H1 (cell line): ENCODE results near the gene DIP2C. TPM values are rescaled to one million over a fixed set of nuclear protein-coding genes. Genes with fewer than 3 reads are reported as not detected.

Source experiments
- CTCF ChIA-PET: fragments of 300-600 bp; sonication (Branson Sonifier 250); formaldehyde crosslinking; loops from one replicate; lab custom pipeline; 2021; ENCODE audit not compliant: partially characterized antibody; lab: Charles Lee
- POLR2A ChIA-PET: fragments of 300-600 bp; sonication (Branson Sonifier 250); formaldehyde crosslinking; loops from one replicate; lab custom pipeline; 2021; ENCODE audit warnings: inconsistent platforms; ENCODE audit not compliant: partially characterized antibody; lab: Charles Lee
- DNase-seq, 2 experiments: peaks; one replicate each; pipeline versions ENCODE4 v3.0.0 to v3.0.0-alpha.2; 2010 to 2022; ENCODE audit warnings: low spot score in 2 of 2, low read depth in 1 of 2, mixed read lengths in 1 of 2
- FAIRE-seq: peaks from 2 replicates; lab custom pipeline; 2011; peaks lifted over from hg19 to GRCh38; lab: Jason Lieb, UNC
- H2AFZ ChIP-seq: 2 replicates; pipeline ENCODE4 v1.8.1; 2012; ENCODE audit warnings: low read length, inconsistent platforms
- H2AK5ac ChIP-seq: 2 replicates; pipeline ENCODE4 v1.6.1; 2013; ENCODE audit warnings: low read depth, low read length
- H2BK120ac ChIP-seq: replicated peaks from 2 replicates; pipeline ENCODE3; 2013; ENCODE audit warnings: low read depth, low read length, inconsistent platforms
- H2BK12ac ChIP-seq: 2 replicates; pipeline ENCODE4 v1.6.1; 2013; ENCODE audit warnings: low read depth, low read length
- H2BK15ac ChIP-seq: 2 replicates; pipeline ENCODE4 v1.6.1; 2013; ENCODE audit warnings: low read length
- H2BK20ac ChIP-seq: 2 replicates; pipeline ENCODE4 v1.6.1; 2013; ENCODE audit warnings: low read length
- H2BK5ac ChIP-seq: 2 replicates; pipeline ENCODE4 v1.6.1; 2013; ENCODE audit warnings: low read depth, low read length
- H3K14ac ChIP-seq: 2 replicates; pipeline ENCODE4 v1.6.1; 2013; ENCODE audit warnings: inconsistent platforms; ENCODE audit not compliant: insufficient read length
- H3K18ac ChIP-seq: 2 replicates; pipeline ENCODE4 v1.6.1; 2013; ENCODE audit warnings: low read length; ENCODE audit errors: extremely low read depth
- H3K23ac ChIP-seq: 2 replicates; pipeline ENCODE4 v1.6.1; 2013; ENCODE audit warnings: inconsistent platforms; ENCODE audit not compliant: insufficient read length
- H3K23me2 ChIP-seq: 2 replicates; pipeline ENCODE4 v1.6.1; 2013; ENCODE audit warnings: low read depth, low read length
- H3K27ac ChIP-seq: 2 replicates; pipeline ENCODE4 v1.6.1; 2011; ENCODE audit warnings: low read depth, low read length, inconsistent platforms
- H3K27me3 ChIP-seq, 4 experiments: replicated peaks in 1 of 4; 1 replicate in 1 of 4; 2 replicates in 3 of 4; pipeline versions ENCODE4 v1.6.1 to v1.8.1; 2011 to 2013; ENCODE audit warnings: low read length in 3 of 4, mild to moderate bottlenecking in 3 of 4, inconsistent platforms in 2 of 4, mixed read lengths in 2 of 4, moderate library complexity in 1 of 4; ENCODE audit not compliant: control insufficient read depth in 3 of 4, insufficient read depth in 3 of 4; ENCODE audit errors: extremely low read depth in 1 of 4
- H3K36me3 ChIP-seq, 4 experiments: 2 replicates each; pipeline versions ENCODE4 v1.6.1 to v1.8.1; 2011 to 2013; ENCODE audit warnings: mild to moderate bottlenecking in 4 of 4, low read length in 3 of 4, moderate library complexity in 2 of 4, control low read depth in 1 of 4, inconsistent platforms in 1 of 4; ENCODE audit not compliant: insufficient read depth in 4 of 4, control insufficient read depth in 2 of 4
- H3K4ac ChIP-seq: replicated peaks from 2 replicates; pipeline ENCODE3; 2013; ENCODE audit warnings: low read length, low read depth, mixed read lengths, inconsistent platforms; ENCODE audit not compliant: insufficient read length
- H3K4me1 ChIP-seq, 4 experiments: replicated peaks in 1 of 4; 1 replicate in 1 of 4; 2 replicates in 3 of 4; pipeline versions ENCODE4 v1.6.1 to v1.8.1; 2011 to 2013; ENCODE audit warnings: low read length in 3 of 4, inconsistent platforms in 2 of 4, mixed read lengths in 1 of 4; ENCODE audit not compliant: insufficient read depth in 4 of 4, control insufficient read depth in 3 of 4
- H3K4me2 ChIP-seq, 2 experiments: 2 replicates each; pipeline versions ENCODE4 v1.6.1 to v1.8.1; 2011 to 2013; ENCODE audit warnings: low read depth in 2 of 2, low read length in 2 of 2, control low read depth in 1 of 2, inconsistent platforms in 1 of 2, mild to moderate bottlenecking in 1 of 2; ENCODE audit not compliant: insufficient read depth in 1 of 2
- H3K4me3 ChIP-seq, 4 experiments: fragments of 200-600, 300-600 bp in 1 of 4; sonication (generic), shearing (Covaris generic), sonication (Bioruptor Twin) in 1 of 4; 2 replicates each; pipeline versions ENCODE4 v1.5.1 to v1.8.1; 2011 to 2016; ENCODE audit warnings: low read length in 4 of 4, low read depth in 3 of 4, control low read depth in 2 of 4, inconsistent platforms in 2 of 4, mild to moderate bottlenecking in 2 of 4, mixed read lengths in 1 of 4, moderate library complexity in 1 of 4; ENCODE audit not compliant: insufficient read depth in 2 of 4; ENCODE audit errors: extremely low read depth in 1 of 4
- H3K56ac ChIP-seq: replicated peaks from 2 replicates; pipeline ENCODE3; 2013; ENCODE audit warnings: low read depth, mild to moderate bottlenecking, mixed read lengths, low read length, inconsistent platforms; ENCODE audit not compliant: insufficient read length
- H3K79me1 ChIP-seq: 2 replicates; pipeline ENCODE4 v1.6.1; 2013; ENCODE audit warnings: low read depth, low read length, control low read depth
- H3K79me2 ChIP-seq, 2 experiments: 2 replicates each; pipeline versions ENCODE4 v1.6.1 to v1.8.1; 2012 to 2013; ENCODE audit warnings: low read length in 2 of 2, mild to moderate bottlenecking in 2 of 2, inconsistent platforms in 1 of 2; ENCODE audit not compliant: insufficient read depth in 2 of 2, control insufficient read depth in 1 of 2
- H3K9ac ChIP-seq, 4 experiments: replicated peaks in 1 of 4; 1 replicate in 1 of 4; 2 replicates in 3 of 4; pipeline versions ENCODE4 v1.6.1 to v1.8.1; 2011 to 2013; ENCODE audit warnings: low read depth in 3 of 4, low read length in 3 of 4, control low read depth in 2 of 4, mild to moderate bottlenecking in 2 of 4, moderate library complexity in 2 of 4, inconsistent platforms in 1 of 4; ENCODE audit errors: extremely low read depth in 1 of 4
- H3K9me3 ChIP-seq, 2 experiments: 2 replicates each; pipeline versions ENCODE4 v1.6.1 to v1.8.1; 2012 to 2013; ENCODE audit warnings: mild to moderate bottlenecking in 2 of 2, moderate library complexity in 2 of 2, control low read depth in 1 of 2, inconsistent platforms in 1 of 2, low read depth in 1 of 2, low read length in 1 of 2, mixed read lengths in 1 of 2; ENCODE audit not compliant: insufficient read depth in 2 of 2
- H4K20me1 ChIP-seq, 2 experiments: replicated peaks in 1 of 2; 2 replicates each; pipeline versions ENCODE3 to v1.8.1; 2011 to 2013; ENCODE audit warnings: inconsistent platforms in 2 of 2, low read length in 2 of 2, mild to moderate bottlenecking in 1 of 2; ENCODE audit not compliant: insufficient read depth in 2 of 2, control insufficient read depth in 1 of 2
- H4K5ac ChIP-seq: 2 replicates; pipeline ENCODE4 v1.6.1; 2013; ENCODE audit warnings: low read length, low read depth, mixed read lengths, inconsistent platforms; ENCODE audit not compliant: insufficient read length
- H4K8ac ChIP-seq: 2 replicates; pipeline ENCODE4 v1.8.0; 2013; ENCODE audit warnings: mild to moderate bottlenecking, moderate library complexity, low read length, inconsistent platforms; ENCODE audit not compliant: insufficient read depth; ENCODE audit errors: extremely low read depth
- H4K91ac ChIP-seq: replicated peaks from 2 replicates; pipeline ENCODE3; 2013; ENCODE audit warnings: low read length, mixed read lengths, inconsistent platforms; ENCODE audit not compliant: insufficient read length
- ATF3 ChIP-seq: IDR thresholded peaks from 2 replicates; pipeline ENCODE4 v1.6.1; 2011; ENCODE audit warnings: low read depth, mild to moderate bottlenecking, low read length; ENCODE audit not compliant: insufficient read depth
- CEBPB ChIP-seq: IDR thresholded peaks from 2 replicates; pipeline ENCODE4 v1.6.1; 2012; ENCODE audit warnings: low read depth, low read length
- CHD1 ChIP-seq: IDR thresholded peaks from 2 replicates; pipeline ENCODE4 v1.6.1; 2012; ENCODE audit warnings: low read depth, low read length, improper control_type of control experiment
- EGR1 ChIP-seq: IDR thresholded peaks from 2 replicates; pipeline ENCODE4 v1.6.1; 2011; ENCODE audit warnings: low read depth, low read length, borderline replicate concordance
- HDAC2 ChIP-seq, 2 experiments: fragments of 300-600 bp in 1 of 2; sonication (generic) in 1 of 2; IDR thresholded peaks; 2 replicates each; pipeline ENCODE4 v1.6.1; 2011 to 2012; ENCODE audit warnings: low read depth in 2 of 2, low read length in 2 of 2, mild to moderate bottlenecking in 2 of 2, moderate library complexity in 2 of 2, borderline replicate concordance in 1 of 2, inconsistent platforms in 1 of 2
- HDAC6 ChIP-seq: IDR thresholded peaks from one replicate; pipeline ENCODE4 v1.7.1; 2012; ENCODE audit warnings: low read depth, mild to moderate bottlenecking, inconsistent platforms, low read length, moderate library complexity
- MAX ChIP-seq: IDR thresholded peaks from 2 replicates; pipeline ENCODE4 v1.6.1; 2012; ENCODE audit warnings: inconsistent platforms
- NRF1 ChIP-seq: IDR thresholded peaks from 2 replicates; pipeline ENCODE4 v1.6.1; 2011; ENCODE audit warnings: mild to moderate bottlenecking, low read depth, low read length, improper control_type of control experiment
- POU5F1 ChIP-seq: IDR thresholded peaks from 2 replicates; pipeline ENCODE4 v1.6.1; 2011; ENCODE audit warnings: low read depth, mild to moderate bottlenecking, low read length, moderate library complexity
- RBBP5 ChIP-seq: IDR thresholded peaks from 2 replicates; pipeline ENCODE4 v1.7.1; 2012; ENCODE audit warnings: low read depth, mild to moderate bottlenecking, inconsistent platforms, low read length, moderate library complexity, borderline replicate concordance
- RXRA ChIP-seq: IDR thresholded peaks from 2 replicates; pipeline ENCODE4 v1.6.1; 2011; ENCODE audit warnings: low read depth, mild to moderate bottlenecking, low read length, moderate library complexity; ENCODE audit not compliant: insufficient read depth
- WGBS, 2 experiments: shearing (Covaris generic) in 1 of 2; methylation state at CpG; one replicate each; pipeline versions ENCODE4 v1.1.6 to v1.1.7; 2013 to 2015; ENCODE audit warnings: low lambda C conversion rate in 2 of 2, mixed read lengths in 2 of 2, inconsistent platforms in 1 of 2, low coverage in 1 of 2, missing lambda C conversion rate in 1 of 2; ENCODE audit not compliant: insufficient replicate concordance in 2 of 2, insufficient coverage in 1 of 2, insufficient read length in 1 of 2; ENCODE audit errors: extremely low coverage in 1 of 2, missing lambda C conversion rate in 1 of 2; 5-methylcytosine and 5-hydroxymethylcytosine counted together
- polyA plus RNA-seq, 7 experiments: library from polyadenylated mRNA; depleted of rRNA in 3 of 7; stranded (reverse) in 5 of 7; unstranded in 2 of 7; fragments of >200 nt in 5 of 7; fragments of 200-250 nt in 2 of 7; gene quantifications; 1 replicate in 5 of 7; 2 replicates in 1 of 7; 4 replicates in 1 of 7; pipeline versions ENCODE4 v1.2.1 to v1.2.3, GENCODE V29; 2011 to 2013; ENCODE audit warnings: missing spikeins in 2 of 7, mixed read lengths in 2 of 7
- total RNA-seq: library from RNA; stranded (reverse); fragmentation: NEBNext Ultra II Directional; extraction: Animal tissue kit (Norgen Biotek cat#: 25700); gene quantifications from 2 replicates; pipeline ENCODE4 v1.2.1, GENCODE V29; 2021

Gene DIP2C
- total and polyA plus RNA-seq, 2 of the 8 experiments (the other 6 are each of a cell fraction or from before 2014, with no cell fraction given) = 3.8 to 9.3 TPM

GRCh38 chr10:533611-534010, 155.9 kb downstream of the DIP2C start:
- H2BK15ac ChIP-seq = no peak overlapping the region
- WGBS, 2 experiments = 90% methylated on average over 7 of the region's 7 CpGs; no CpG with 5 or more reads in 1 of the 2 experiments
- no peaks in the 10 kb centered on the region for H3K36me3 ChIP-seq
- H3K14ac ChIP-seq = no peak overlapping the region
- H3K79me1 ChIP-seq = peaks cover 6% of the 10 kb centered on the region
- FAIRE-seq (no peak), DNase-seq (no peak)
- no peak overlapping the region for H2BK20ac ChIP-seq
- no peaks in the 10 kb centered on the region; a peak in 1 of 4 replicates for H3K79me2 ChIP-seq
- H4K8ac ChIP-seq = no peak overlapping the region
- no peaks in the 10 kb centered on the region for H3K9me3 ChIP-seq
- H3K9ac ChIP-seq = no peak overlapping the region
- CTCF ChIA-PET = interaction anchor here (1.0 kb wide), 1 partner anchor 260 kb away, joined by 3 read pairs; no protein-coding TSS in a partner anchor
- H3K23me2 ChIP-seq = peaks cover 2% of the 10 kb centered on the region; the same call in 1 of the 2 replicates
- no peak overlapping the region for H2AFZ ChIP-seq
- POLR2A ChIA-PET = no interaction called here
- no peak overlapping the region for H3K4me3 ChIP-seq
- no peak overlapping the region for H2AK5ac ChIP-seq
- H2BK12ac ChIP-seq = no peak overlapping the region
- H3K4ac ChIP-seq = no peak overlapping the region
- no peak overlapping the region for H3K4me2 ChIP-seq
- no peak overlapping the region for H3K18ac ChIP-seq
- peaks cover 0 to 2% (median 0%) of the 10 kb centered on the region in 4 experiments; a peak in 1 of 7 replicates for H3K4me1 ChIP-seq
- H3K23ac ChIP-seq = no peak overlapping the region
- H4K5ac ChIP-seq = no peak overlapping the region
- H4K20me1 ChIP-seq = peaks cover 2 to 5% of the 10 kb centered on the region in 2 experiments
- no peak overlapping the region for H3K56ac ChIP-seq
- no peak overlapping the region for H4K91ac ChIP-seq
- no peak overlapping the region for H2BK5ac ChIP-seq
- no peak overlapping the region for H2BK120ac ChIP-seq
- no peaks in the 10 kb centered on the region for H3K27me3 ChIP-seq
- no peak overlapping the region for H3K27ac ChIP-seq
- TF ChIP-seq EGR1 (no peak), HDAC2 (IDR thresholded peaks at IDR 0.05; ENCODE audit: borderline replicate concordance in 1 of 2, low read depth in 2 of 2, low read length in 2 of 2) (no peak), RXRA (no peak), MAX (no peak), CHD1 (no peak), HDAC6 (no peak), RBBP5 (no peak), ATF3 (no peak), POU5F1 (no peak), NRF1 (no peak), CEBPB (no peak)
